ENCODE data around the gene TUBGCP2. TPM values are rescaled to one million over a fixed set of nuclear protein-coding genes. Genes with fewer than 3 reads are reported as not detected.

TUBGCP2 gene
- total RNA-seq, 1 experiment from 2014 or later = 52.4 TPM

DNA sequence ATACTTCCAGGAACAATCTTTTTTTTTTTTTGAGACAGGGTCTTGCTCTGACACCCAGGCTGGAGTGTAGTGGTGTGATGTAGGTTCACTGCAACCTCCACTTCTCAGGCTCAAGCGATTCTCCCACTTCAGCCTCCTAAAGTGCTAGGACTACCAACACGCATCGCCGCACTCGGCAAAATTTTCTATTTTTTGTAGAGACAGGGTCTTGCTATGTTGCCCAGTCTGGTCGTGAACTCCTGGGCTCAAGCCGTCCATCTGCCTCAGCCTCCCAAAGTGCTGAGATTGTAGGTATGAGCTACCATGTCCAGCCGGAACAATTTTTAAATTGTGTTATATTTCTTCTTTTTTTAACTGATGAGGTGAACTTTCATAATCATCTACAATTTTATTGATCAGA lies 2.1 kb upstream of the TUBGCP2 start:
- H3K4me3 Mint-ChIP-seq = peak overlapping the region in 1 of 2 experiments; percentile 58; a peak in 1 of 5 replicates
- H2BK5ac ChIP-seq (ENCODE audit: insufficient read length, low read length) = no peak overlapping the region
- H2AK5ac ChIP-seq (ENCODE audit: insufficient read length, low read length) = no peak overlapping the region
- H3K4me1 Mint-ChIP-seq = peaks cover 11 to 14% of the 10 kb centered on the region in 2 experiments
- H3K14ac ChIP-seq (ENCODE audit: insufficient read depth, low read length) = no peak overlapping the region
- H3K9ac ChIP-seq (ENCODE audit: extremely low read depth, insufficient read length, low read length) = no peak overlapping the region
- no peak overlapping the region for H3K4ac ChIP-seq (ENCODE audit: low read depth, low read length)
- peaks cover 4 to 34% (median 20%) of the 10 kb centered on the region in 3 experiments; a peak in 6 of 7 replicates for H3K36me3 Mint-ChIP-seq (ENCODE audit: insufficient read depth in 1 of 3, low read depth in 3 of 3)
- no peaks in the 10 kb centered on the region for H3K9me3 ChIP-seq (ENCODE audit: control insufficient read depth, low read depth, low read length)
- no peak overlapping the region for H3K4me2 ChIP-seq (ENCODE audit: insufficient read depth, insufficient read length, low read length)
- H3K9me3 Mint-ChIP-seq = no peaks in the 10 kb centered on the region; a peak in 2 of 5 replicates
- WGBS (ENCODE audit: extremely low coverage, insufficient read length, low lambda C conversion rate) = no CpG with 5 or more reads among the region's 8 CpGs
- H2BK12ac ChIP-seq (ENCODE audit: insufficient read length, low read depth, low read length) = no peak overlapping the region
- H4K91ac ChIP-seq (ENCODE audit: insufficient read length, low read depth, low read length) = no peak overlapping the region
- no peak overlapping the region for H3K56ac ChIP-seq (ENCODE audit: insufficient read length, low read depth, low read length)
- H2BK120ac ChIP-seq (ENCODE audit: low read depth, low read length, poor library complexity, severe bottlenecking) = no peak overlapping the region
- H3K27me3 Mint-ChIP-seq (ENCODE audit: low read depth) = no peaks in the 10 kb centered on the region; the same call in 1 of the 2 replicates
- TF ChIP-seq, protein P1, sequence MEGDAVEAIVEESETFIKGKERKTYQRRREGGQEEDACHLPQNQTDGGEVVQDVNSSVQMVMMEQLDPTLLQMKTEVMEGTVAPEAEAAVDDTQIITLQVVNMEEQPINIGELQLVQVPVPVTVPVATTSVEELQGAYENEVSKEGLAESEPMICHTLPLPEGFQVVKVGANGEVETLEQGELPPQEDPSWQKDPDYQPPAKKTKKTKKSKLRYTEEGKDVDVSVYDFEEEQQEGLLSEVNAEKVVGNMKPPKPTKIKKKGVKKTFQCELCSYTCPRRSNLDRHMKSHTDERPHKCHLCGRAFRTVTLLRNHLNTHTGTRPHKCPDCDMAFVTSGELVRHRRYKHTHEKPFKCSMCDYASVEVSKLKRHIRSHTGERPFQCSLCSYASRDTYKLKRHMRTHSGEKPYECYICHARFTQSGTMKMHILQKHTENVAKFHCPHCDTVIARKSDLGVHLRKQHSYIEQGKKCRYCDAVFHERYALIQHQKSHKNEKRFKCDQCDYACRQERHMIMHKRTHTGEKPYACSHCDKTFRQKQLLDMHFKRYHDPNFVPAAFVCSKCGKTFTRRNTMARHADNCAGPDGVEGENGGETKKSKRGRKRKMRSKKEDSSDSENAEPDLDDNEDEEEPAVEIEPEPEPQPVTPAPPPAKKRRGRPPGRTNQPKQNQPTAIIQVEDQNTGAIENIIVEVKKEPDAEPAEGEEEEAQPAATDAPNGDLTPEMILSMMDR (conservative IDR thresholded peaks at IDR 0.05) = no peak
- H3K23ac ChIP-seq (ENCODE audit: insufficient read length, low read depth, low read length) = no peak overlapping the region
- H3K23me2 ChIP-seq (ENCODE audit: insufficient read length, low read depth, low read length, poor library complexity, severe bottlenecking) = peaks cover 9% of the 10 kb centered on the region
- no peaks in the 10 kb centered on the region for H3K4me1 ChIP-seq (ENCODE audit: insufficient read depth, low read length)
- no peak overlapping the region for H2BK15ac ChIP-seq (ENCODE audit: low read depth, low read length)
- no peaks in the 10 kb centered on the region for H3K27me3 ChIP-seq (ENCODE audit: insufficient read depth, low read length)
- no peak for DNase-seq
- no peak overlapping the region for H3K27ac Mint-ChIP-seq
- no peak overlapping the region for H3T11ph ChIP-seq (ENCODE audit: low read length)
- H3K79me1 ChIP-seq (ENCODE audit: insufficient read depth, low read depth, low read length, poor library complexity, severe bottlenecking) = peaks cover 6% of the 10 kb centered on the region
- H4K20me1 ChIP-seq (ENCODE audit: control insufficient read depth, insufficient read depth, insufficient read length) = no peaks in the 10 kb centered on the region
- H2BK20ac ChIP-seq (ENCODE audit: low read depth, low read length, poor library complexity, severe bottlenecking) = no peak overlapping the region
- H3K79me2 ChIP-seq (ENCODE audit: insufficient read depth, low read length) = peaks cover 7% of the 10 kb centered on the region; the same call in 1 of the 2 replicates
- no peak overlapping the region for H4K5ac ChIP-seq (ENCODE audit: insufficient read length, low read depth, low read length)
- no peak overlapping the region for H3K18ac ChIP-seq (ENCODE audit: insufficient read length, low read depth, low read length)
- no peak overlapping the region for H3K27ac ChIP-seq (ENCODE audit: insufficient read length, low read depth, low read length)
- no peak overlapping the region for H4K8ac ChIP-seq (replicated peaks; ENCODE audit: insufficient read length, low read depth, low read length)
- no peak overlapping the region for H2AFZ ChIP-seq (ENCODE audit: low read length)

Measured in H9 (cell line).